ENCODE measurements around the gene CBY1. TPM values are rescaled to one million over a fixed set of nuclear protein-coding genes. Genes with fewer than 3 reads are reported as not detected.
"Not testable (repeated sequence)": the region's sequence is repeated elsewhere in the genome, so short reads cannot be mapped to it uniquely, and the experiment has no call there.

CBY1 gene
- total RNA-seq, 1 donor from 2014 or later: 14.0 TPM

- intact Hi-C loops (cut with DNase I): no loop called here
- no peak for DNase-seq (ENCODE audit: low spot score in 2 of 2)
- Histone ChIP-seq H3K36me3 (no peaks in the 10 kb centered on the region), H3K27me3 (no peaks in the 10 kb centered on the region), H3K4me1 (no peaks in the 10 kb centered on the region), H3K4me3 (no peak overlapping the region), H3K9me3 (no peaks in the 10 kb centered on the region), H3K27ac (no peak overlapping the region)
- no peak for TF ChIP-seq CTCF (IDR thresholded peaks at IDR 0.05)
Observed at GRCh38 chr22:38612217-38613006, 44.0 kb upstream of the CBY1 start.

- Histone ChIP-seq H3K27ac (no peak overlapping the region), H3K36me3 (no peaks in the 10 kb centered on the region), H3K9me3 (no peaks in the 10 kb centered on the region), H3K4me3 (no peak overlapping the region), H3K27me3 (no peaks in the 10 kb centered on the region), H3K4me1 (no peaks in the 10 kb centered on the region)
- TF ChIP-seq CTCF (IDR thresholded peaks at IDR 0.05): no peak
- intact Hi-C loops (cut with DNase I): no loop called here
- no peak for DNase-seq (ENCODE audit: low spot score in 2 of 2)
Observed at GRCh38 chr22:38613588-38613987, 42.9 kb upstream of the CBY1 start.

- no peak for TF ChIP-seq CTCF (IDR thresholded peaks at IDR 0.05)
- no peak for DNase-seq (ENCODE audit: low spot score in 2 of 2)
- Histone ChIP-seq H3K9me3 (no peaks in the 10 kb centered on the region), H3K36me3 (no peaks in the 10 kb centered on the region), H3K4me3 (no peak overlapping the region), H3K27ac (no peak overlapping the region), H3K27me3 (no peaks in the 10 kb centered on the region), H3K4me1 (no peaks in the 10 kb centered on the region)
- intact Hi-C loops (cut with DNase I): no loop called here
Observed at GRCh38 chr22:38614332-38615063, 41.9 kb upstream of the CBY1 start.

GRCh38 chr22:38615064-38615405 is 41.4 kb upstream of the CBY1 start:
- H3K4me3 ChIP-seq; H3K4me1 ChIP-seq; H3K27me3 ChIP-seq; DNase-seq (ENCODE audit: low spot score in 2 of 2); H3K36me3 ChIP-seq; intact Hi-C loops (cut with DNase I); H3K27ac ChIP-seq; H3K9me3 ChIP-seq: not testable (repeated sequence)

- no peak for DNase-seq (ENCODE audit: low spot score in 2 of 2)
- intact Hi-C loops (cut with DNase I): no loop called here
- H3K27ac ChIP-seq: no peak overlapping the region
Observed at GRCh38 chr22:38618258-38618657, 38.2 kb upstream of the CBY1 start.

More at GRCh38 chr22:38618258-38618657, 38.2 kb upstream of the CBY1 start:
- no peaks in the 10 kb centered on the region for H3K4me1 ChIP-seq
- H3K4me3 ChIP-seq: no peak overlapping the region
- H3K36me3 ChIP-seq: no peaks in the 10 kb centered on the region
- no peaks in the 10 kb centered on the region for H3K27me3 ChIP-seq
- no peaks in the 10 kb centered on the region for H3K9me3 ChIP-seq
- TF ChIP-seq CTCF (IDR thresholded peaks at IDR 0.05): no peak
